A549 (cell line): Measurements from ENCODE around the gene PBX2. TPM values are rescaled to one million over a fixed set of nuclear protein-coding genes. Genes with fewer than 3 reads are reported as not detected.

Source experiments
- ATAC-seq, 2 experiments: fragments of 200-7000 bp in 1 of 2; fragments of >200 bp in 1 of 2; cut with Nextera tagmentation in 1 of 2; cut with Tn5 transposase in 1 of 2; 3 replicates each; pipeline versions ENCODE4 v1.8.0 to v1.9.1; 2018 to 2020; ENCODE audit warnings: mild to moderate bottlenecking in 1 of 2, moderate library complexity in 1 of 2
- CTCF ChIA-PET: fragments of 300-600 bp; sonication (Branson Sonifier 250); formaldehyde crosslinking; extraction: SDS; loops from one replicate; lab custom pipeline; 2021; ENCODE audit warnings: antibody characterized with exemption, inconsistent platforms; lab: Yijun Ruan, JAX
- POLR2A ChIA-PET: fragments of 350-600 bp; formaldehyde crosslinking; extraction: SDS; loops from one replicate; lab custom pipeline; 2021; ENCODE audit warnings: antibody characterized with exemption, inconsistent platforms; lab: Yijun Ruan, JAX
- DNase-seq, 2 experiments: peaks; one replicate each; pipeline versions ENCODE4 v3.0.0 to v3.0.0-alpha.2; 2011 to 2016; ENCODE audit warnings: low read depth in 1 of 2, low spot score in 1 of 2
- FAIRE-seq: peaks from 2 replicates; lab custom pipeline; 2011; peaks lifted over from hg19 to GRCh38; lab: Jason Lieb, UNC
- H3K27ac ChIP-seq, 2 experiments: fragments of >200 bp; sonication (Bioruptor Twin); formaldehyde crosslinking; 3 replicates each; pipeline ENCODE4 v1.5.1; 2016 to 2017
- H3K4me1 ChIP-seq: fragments of >200 bp; sonication (Bioruptor Twin); formaldehyde crosslinking; 3 replicates; pipeline ENCODE4 v1.6.1; 2016
- H3K4me2 ChIP-seq: fragments of >200 bp; sonication (Bioruptor Twin); formaldehyde crosslinking; 3 replicates; pipeline ENCODE4 v1.6.1; 2016
- H3K4me3 ChIP-seq: fragments of >200 bp; sonication (Bioruptor Twin); formaldehyde crosslinking; 3 replicates; pipeline ENCODE4 v1.5.1; 2016
- H3K9me3 ChIP-seq: fragments of >200 bp; sonication (Bioruptor Twin); formaldehyde crosslinking; 3 replicates; pipeline ENCODE4 v1.6.1; 2016
- BHLHE40 ChIP-seq: IDR thresholded peaks from 2 replicates; pipeline ENCODE4 v1.6.1; 2012; ENCODE audit warnings: low read depth, low read length, inconsistent platforms
- CBX2 ChIP-seq: fragments of 200-600 bp; sonication (generic); IDR thresholded peaks from 2 replicates; pipeline ENCODE4 v1.6.1; 2016; ENCODE audit warnings: low read depth, mild to moderate bottlenecking, borderline replicate concordance
- CBX8 ChIP-seq: fragments of 200-600 bp; sonication (generic); IDR thresholded peaks from 2 replicates; pipeline ENCODE4 v1.6.1; 2016
- CHD4 ChIP-seq: fragments of 200-600 bp; sonication (generic); IDR thresholded peaks from 2 replicates; pipeline ENCODE4 v1.6.1; 2016; ENCODE audit warnings: antibody characterized with exemption, mild to moderate bottlenecking, borderline replicate concordance
- FOSB ChIP-seq: fragments of 250-450 bp; sonication (Bioruptor Pico); IDR thresholded peaks from 2 replicates; pipeline ENCODE4 v1.5.0; 2020; ENCODE audit warnings: mild to moderate bottlenecking, moderate library complexity
- HDAC2 ChIP-seq: fragments of 200-600 bp; sonication (generic); IDR thresholded peaks from 2 replicates; pipeline ENCODE4 v1.6.1; 2016
- HOXB5 ChIP-seq: fragments of 250-450 bp; sonication (Bioruptor Pico); IDR thresholded peaks from 2 replicates; pipeline ENCODE4 v1.5.0; 2020; ENCODE audit warnings: mild to moderate bottlenecking, moderate library complexity
- KDM1A ChIP-seq: fragments of 200-600 bp; sonication (generic); IDR thresholded peaks from 2 replicates; pipeline ENCODE4 v1.6.1; 2016; ENCODE audit warnings: low read depth, mild to moderate bottlenecking
- MAFK ChIP-seq: fragments of 450-650 bp; IDR thresholded peaks from 2 replicates; pipeline ENCODE4 v1.6.1; 2014; ENCODE audit not compliant: partially characterized antibody
- MAZ ChIP-seq: fragments of 150-350 bp; IDR thresholded peaks from 2 replicates; pipeline ENCODE4 v1.6.1; 2014; ENCODE audit warnings: antibody characterized with exemption, low read depth, low read length, borderline replicate concordance
- NFE2L2 ChIP-seq: fragments of 150-350 bp; conservative IDR thresholded peaks from 2 replicates; pipeline ENCODE4 v1.6.1; 2014; ENCODE audit warnings: low read length
- NR3C1 ChIP-seq: fragments of >200 bp; sonication (Bioruptor Twin); formaldehyde crosslinking; IDR thresholded peaks from 3 replicates; pipeline ENCODE4 v1.6.1; 2017
- POLR2AphosphoS2 ChIP-seq: conservative IDR thresholded peaks from 2 replicates; pipeline ENCODE4 v1.6.1; 2012; ENCODE audit warnings: low read length, improper control_type of control experiment, inconsistent platforms
- RAD21 ChIP-seq, 2 experiments: fragments of >200 bp in 1 of 2; sonication (Bioruptor Twin) in 1 of 2; formaldehyde crosslinking in 1 of 2; IDR thresholded peaks in 1 of 2; conservative IDR thresholded peaks in 1 of 2; 2 replicates in 1 of 2; 3 replicates in 1 of 2; pipeline ENCODE4 v1.6.1; 2012 to 2018; ENCODE audit warnings: inconsistent platforms in 1 of 2
- RFX5 ChIP-seq: fragments of 450-650 bp; IDR thresholded peaks from 2 replicates; pipeline ENCODE4 v1.7.1; 2014; ENCODE audit warnings: antibody characterized with exemption, mild to moderate bottlenecking, moderate library complexity
- RNF2 ChIP-seq: fragments of 200-600 bp; sonication (generic); IDR thresholded peaks from 2 replicates; pipeline ENCODE4 v1.6.1; 2016; ENCODE audit warnings: low read depth, mild to moderate bottlenecking, antibody characterized with exemption, moderate library complexity, borderline replicate concordance
- SREBF2 ChIP-seq: fragments of 450-650 bp; IDR thresholded peaks from 2 replicates; pipeline ENCODE4 v1.6.1; 2014; ENCODE audit warnings: mild to moderate bottlenecking, moderate library complexity
- TFCP2L1 ChIP-seq: fragments of 250-450 bp; sonication (Bioruptor Pico); IDR thresholded peaks from 2 replicates; pipeline ENCODE4 v1.5.0; 2021; ENCODE audit warnings: mild to moderate bottlenecking
- TP53 ChIP-seq: fragments of 250-450 bp; sonication (Bioruptor Pico); IDR thresholded peaks from 2 replicates; pipeline ENCODE4 v1.5.0; 2021; ENCODE audit warnings: mild to moderate bottlenecking, moderate library complexity
- ZC3H11A ChIP-seq: fragments of 450-650 bp; IDR thresholded peaks from 2 replicates; pipeline ENCODE4 v1.6.1; 2014; ENCODE audit warnings: antibody characterized with exemption, mild to moderate bottlenecking
- ZFP36 ChIP-seq: fragments of 450-650 bp; IDR thresholded peaks from 2 replicates; pipeline ENCODE4 v1.6.1; 2014; ENCODE audit warnings: borderline replicate concordance; ENCODE audit not compliant: partially characterized antibody
- WGBS: methylation state at CpG from one replicate; pipeline ENCODE4 v1.1.6; 2017; ENCODE audit errors: missing lambda C conversion rate; 5-methylcytosine and 5-hydroxymethylcytosine counted together
- polyA plus RNA-seq, 4 experiments: library from polyadenylated mRNA; depleted of rRNA in 3 of 4; stranded (reverse); fragments of >200 nt; fragmentation: RNase III in 1 of 4; extraction: RNeasy Plus Mini Kit Qiagen cat#74134 plus additional on column Dnase treatment in 1 of 4; gene quantifications; 2 replicates in 3 of 4; 3 replicates in 1 of 4; pipeline ENCODE4 v1.2.3, GENCODE V29; 2011 to 2017
- TF ChIP-seq, protein P1 (sequence below): fragments of 200-600 bp; sonication (generic); IDR thresholded peaks from 2 replicates; pipeline ENCODE4 v1.6.1; 2016; ENCODE audit warnings: antibody characterized with exemption, mild to moderate bottlenecking, moderate library complexity
- TF ChIP-seq, protein P2 (sequence below): fragments of >200 bp; sonication (Bioruptor Twin); formaldehyde crosslinking; IDR thresholded peaks from 3 replicates; pipeline ENCODE4 v1.5.1; 2016
- TF ChIP-seq, protein P3 (sequence below): IDR thresholded peaks from 2 replicates; pipeline ENCODE4 v1.6.1; 2012
- TF ChIP-seq, protein P4 (sequence below): IDR thresholded peaks from 2 replicates; pipeline ENCODE4 v1.6.1; 2012; ENCODE audit warnings: low read depth, borderline replicate concordance
- TF ChIP-seq, protein P5 (sequence below): IDR thresholded peaks from 2 replicates; pipeline ENCODE4 v1.6.1; 2012
- TF ChIP-seq, protein P6 (sequence below): fragments of 450-650 bp; IDR thresholded peaks from 2 replicates; pipeline ENCODE4 v1.6.1; 2014; ENCODE audit warnings: antibody characterized with exemption

PBX2 gene
- polyA plus RNA-seq, 2 of the 4 experiments (the other 2 are of a cell fraction) = 27.0 to 30.8 TPM

DNA sequence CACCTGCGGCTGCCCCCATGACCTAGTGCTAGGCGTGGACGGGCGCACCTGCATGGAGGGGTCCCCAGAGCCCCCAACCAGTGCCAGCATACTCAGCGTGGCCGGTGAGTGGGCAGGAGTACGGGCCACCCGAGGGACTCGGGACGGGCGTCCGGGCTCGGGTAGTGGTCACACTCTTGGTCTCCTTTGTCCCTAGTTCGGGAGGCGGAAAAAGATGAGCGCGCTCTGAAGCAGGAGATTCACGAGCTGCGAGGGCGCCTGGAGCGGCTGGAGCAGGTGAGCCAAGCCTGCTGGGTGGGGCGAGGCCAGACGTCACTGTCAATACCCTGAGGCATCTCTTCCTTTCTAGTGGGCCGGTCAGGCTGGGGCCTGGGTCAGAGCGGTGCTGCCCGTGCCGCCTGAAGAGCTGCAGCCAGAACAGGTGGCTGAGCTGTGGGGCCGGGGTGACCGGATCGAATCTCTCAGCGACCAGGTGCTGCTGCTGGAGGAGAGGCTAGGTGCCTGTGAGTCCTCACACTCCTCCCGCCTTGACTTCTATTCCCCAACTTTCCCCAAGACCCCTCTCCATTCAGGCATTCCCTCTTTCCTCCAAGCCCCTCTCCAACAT lies 22.7 kb downstream of the PBX2 start (continued):
- TF ChIP-seq, protein P1, sequence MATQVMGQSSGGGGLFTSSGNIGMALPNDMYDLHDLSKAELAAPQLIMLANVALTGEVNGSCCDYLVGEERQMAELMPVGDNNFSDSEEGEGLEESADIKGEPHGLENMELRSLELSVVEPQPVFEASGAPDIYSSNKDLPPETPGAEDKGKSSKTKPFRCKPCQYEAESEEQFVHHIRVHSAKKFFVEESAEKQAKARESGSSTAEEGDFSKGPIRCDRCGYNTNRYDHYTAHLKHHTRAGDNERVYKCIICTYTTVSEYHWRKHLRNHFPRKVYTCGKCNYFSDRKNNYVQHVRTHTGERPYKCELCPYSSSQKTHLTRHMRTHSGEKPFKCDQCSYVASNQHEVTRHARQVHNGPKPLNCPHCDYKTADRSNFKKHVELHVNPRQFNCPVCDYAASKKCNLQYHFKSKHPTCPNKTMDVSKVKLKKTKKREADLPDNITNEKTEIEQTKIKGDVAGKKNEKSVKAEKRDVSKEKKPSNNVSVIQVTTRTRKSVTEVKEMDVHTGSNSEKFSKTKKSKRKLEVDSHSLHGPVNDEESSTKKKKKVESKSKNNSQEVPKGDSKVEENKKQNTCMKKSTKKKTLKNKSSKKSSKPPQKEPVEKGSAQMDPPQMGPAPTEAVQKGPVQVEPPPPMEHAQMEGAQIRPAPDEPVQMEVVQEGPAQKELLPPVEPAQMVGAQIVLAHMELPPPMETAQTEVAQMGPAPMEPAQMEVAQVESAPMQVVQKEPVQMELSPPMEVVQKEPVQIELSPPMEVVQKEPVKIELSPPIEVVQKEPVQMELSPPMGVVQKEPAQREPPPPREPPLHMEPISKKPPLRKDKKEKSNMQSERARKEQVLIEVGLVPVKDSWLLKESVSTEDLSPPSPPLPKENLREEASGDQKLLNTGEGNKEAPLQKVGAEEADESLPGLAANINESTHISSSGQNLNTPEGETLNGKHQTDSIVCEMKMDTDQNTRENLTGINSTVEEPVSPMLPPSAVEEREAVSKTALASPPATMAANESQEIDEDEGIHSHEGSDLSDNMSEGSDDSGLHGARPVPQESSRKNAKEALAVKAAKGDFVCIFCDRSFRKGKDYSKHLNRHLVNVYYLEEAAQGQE = no peak
- no peak for TF ChIP-seq CBX8
- TF ChIP-seq, all 56 proteins: peak for 0

DNA sequence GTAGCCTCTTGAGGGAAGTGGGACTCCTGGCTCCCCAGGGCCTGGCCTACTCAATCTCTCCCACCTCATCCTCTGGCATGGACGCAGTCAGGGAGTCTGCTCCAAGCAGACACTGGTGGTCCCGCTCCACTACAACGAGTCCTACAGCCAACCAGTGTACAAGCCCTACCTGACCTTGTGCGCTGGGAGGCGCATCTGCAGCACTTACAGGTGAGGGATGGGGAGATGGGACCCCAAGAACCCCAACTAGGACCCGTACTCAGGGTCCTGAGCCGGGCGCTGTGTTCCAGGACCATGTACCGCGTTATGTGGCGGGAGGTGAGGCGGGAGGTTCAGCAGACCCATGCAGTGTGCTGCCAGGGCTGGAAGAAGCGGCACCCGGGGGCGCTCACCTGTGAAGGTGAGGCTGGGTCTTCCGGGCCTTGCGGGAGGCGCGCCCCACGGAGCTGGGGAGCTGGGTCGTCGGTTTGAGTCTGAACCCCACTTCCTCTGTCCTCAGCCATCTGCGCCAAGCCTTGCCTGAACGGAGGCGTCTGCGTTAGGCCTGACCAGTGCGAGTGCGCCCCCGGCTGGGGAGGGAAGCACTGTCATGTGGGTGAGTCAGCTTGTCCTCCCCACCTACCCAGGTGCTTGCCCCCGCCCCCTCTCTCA lies 23.5 kb downstream of the PBX2 start:
- H3K4me1 ChIP-seq = no peaks in the 10 kb centered on the region
- CTCF ChIA-PET = interaction anchor here (0.6 kb wide), 1 partner anchor 78 kb away, joined by 3 read pairs; no protein-coding TSS in a partner anchor
- DNase-seq (no peak), FAIRE-seq (no peak), ATAC-seq (0 out of 6 replicates have a peak, but pooled peaks of 1 of the 2 experiments have one; percentile 32)
- 96% methylated on average over 21 of the region's 30 CpGs for WGBS
- POLR2A ChIA-PET = interaction anchor here (0.9 to 1.3 kb wide), 2 partner anchors 11 to 38 kb away, joined by 3 read pairs; partner anchors contain the start of gene ATF6B
- no peak overlapping the region for H3K4me3 ChIP-seq
- no peaks in the 10 kb centered on the region for H3K9me3 ChIP-seq
- TF ChIP-seq, protein P2, sequence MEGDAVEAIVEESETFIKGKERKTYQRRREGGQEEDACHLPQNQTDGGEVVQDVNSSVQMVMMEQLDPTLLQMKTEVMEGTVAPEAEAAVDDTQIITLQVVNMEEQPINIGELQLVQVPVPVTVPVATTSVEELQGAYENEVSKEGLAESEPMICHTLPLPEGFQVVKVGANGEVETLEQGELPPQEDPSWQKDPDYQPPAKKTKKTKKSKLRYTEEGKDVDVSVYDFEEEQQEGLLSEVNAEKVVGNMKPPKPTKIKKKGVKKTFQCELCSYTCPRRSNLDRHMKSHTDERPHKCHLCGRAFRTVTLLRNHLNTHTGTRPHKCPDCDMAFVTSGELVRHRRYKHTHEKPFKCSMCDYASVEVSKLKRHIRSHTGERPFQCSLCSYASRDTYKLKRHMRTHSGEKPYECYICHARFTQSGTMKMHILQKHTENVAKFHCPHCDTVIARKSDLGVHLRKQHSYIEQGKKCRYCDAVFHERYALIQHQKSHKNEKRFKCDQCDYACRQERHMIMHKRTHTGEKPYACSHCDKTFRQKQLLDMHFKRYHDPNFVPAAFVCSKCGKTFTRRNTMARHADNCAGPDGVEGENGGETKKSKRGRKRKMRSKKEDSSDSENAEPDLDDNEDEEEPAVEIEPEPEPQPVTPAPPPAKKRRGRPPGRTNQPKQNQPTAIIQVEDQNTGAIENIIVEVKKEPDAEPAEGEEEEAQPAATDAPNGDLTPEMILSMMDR = no peak
- no peak for TF ChIP-seq CBX2
- TF ChIP-seq NFE2L2 = no peak
- TF ChIP-seq RFX5 = no peak
- no peak for TF ChIP-seq SREBF2
- TF ChIP-seq NR3C1 = no peak
- no peak for TF ChIP-seq FOSB (CRISPR knock-in tag)
- TF ChIP-seq, protein P3, sequence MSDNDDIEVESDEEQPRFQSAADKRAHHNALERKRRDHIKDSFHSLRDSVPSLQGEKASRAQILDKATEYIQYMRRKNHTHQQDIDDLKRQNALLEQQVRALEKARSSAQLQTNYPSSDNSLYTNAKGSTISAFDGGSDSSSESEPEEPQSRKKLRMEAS = no peak
- no peak for TF ChIP-seq CHD4
- no peak for TF ChIP-seq HOXB5 (CRISPR knock-in tag)
- TF ChIP-seq, protein P4, sequence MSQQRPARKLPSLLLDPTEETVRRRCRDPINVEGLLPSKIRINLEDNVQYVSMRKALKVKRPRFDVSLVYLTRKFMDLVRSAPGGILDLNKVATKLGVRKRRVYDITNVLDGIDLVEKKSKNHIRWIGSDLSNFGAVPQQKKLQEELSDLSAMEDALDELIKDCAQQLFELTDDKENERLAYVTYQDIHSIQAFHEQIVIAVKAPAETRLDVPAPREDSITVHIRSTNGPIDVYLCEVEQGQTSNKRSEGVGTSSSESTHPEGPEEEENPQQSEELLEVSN = no peak
- no peak overlapping the region for H3K27ac ChIP-seq
- no peak overlapping the region for H3K4me2 ChIP-seq

DNA sequence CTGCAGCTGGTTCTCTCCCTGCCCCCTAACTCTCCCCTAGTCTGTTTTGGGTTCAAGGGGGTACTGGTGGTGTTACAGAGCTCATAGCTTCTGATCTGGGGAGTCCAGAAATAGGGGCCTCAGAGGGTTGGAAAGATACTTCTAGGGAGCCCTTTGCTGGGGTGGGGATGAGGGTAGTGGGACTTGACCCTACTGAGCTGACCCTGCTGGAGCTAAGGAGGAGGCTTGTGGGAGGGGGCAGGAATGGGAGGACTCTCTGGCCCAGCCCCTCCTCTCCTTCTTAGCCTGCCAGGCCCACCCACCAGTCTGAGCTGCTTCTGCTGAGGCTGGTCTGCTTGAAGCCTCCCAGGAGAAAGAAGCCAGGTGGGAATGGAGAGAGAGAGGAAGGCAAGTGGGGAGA lies 25.7 kb downstream of the PBX2 start, which contains the start of gene EGFL8:
Gene EGFL8, plus strand, starts transcription at position 301 of the 400 bp plus-strand sequence. CDS start 1,571 bp downstream, outside the sequence.
- Histone ChIP-seq H3K27ac (no peak within 1 kb of the TSS), H3K4me2 (no peak within 1 kb of the TSS), H3K9me3 (no peaks in the 10 kb centered on the region), H3K4me1 (no peaks in the 10 kb centered on the region), H3K4me3 (no peak within 1 kb of the TSS)
- no peak for ATAC-seq
- CTCF ChIA-PET = interaction anchor here (0.9 to 1.3 kb wide), 6 partner anchors 8 to 45 kb away, joined by 3 to 5 read pairs (median 3); no protein-coding TSS in a partner anchor
- no peak for FAIRE-seq
- DNase-seq = no peak
- POLR2A ChIA-PET = no interaction called here
- TF ChIP-seq ZFP36 (no peak), BHLHE40 (no peak), MAZ (no peak), HDAC2 (no peak), FOSB (CRISPR knock-in tag) (no peak), MAFK (no peak), POLR2AphosphoS2 (no peak), ZC3H11A (no peak), KDM1A (no peak), TP53 (CRISPR knock-in tag) (no peak), TFCP2L1 (CRISPR knock-in tag) (no peak), RNF2 (no peak), RAD21 (conservative IDR thresholded peaks at IDR 0.05 in 1 of 2, IDR thresholded peaks at IDR 0.05 in 1 of 2) (no peak)
- TF ChIP-seq, protein P5, sequence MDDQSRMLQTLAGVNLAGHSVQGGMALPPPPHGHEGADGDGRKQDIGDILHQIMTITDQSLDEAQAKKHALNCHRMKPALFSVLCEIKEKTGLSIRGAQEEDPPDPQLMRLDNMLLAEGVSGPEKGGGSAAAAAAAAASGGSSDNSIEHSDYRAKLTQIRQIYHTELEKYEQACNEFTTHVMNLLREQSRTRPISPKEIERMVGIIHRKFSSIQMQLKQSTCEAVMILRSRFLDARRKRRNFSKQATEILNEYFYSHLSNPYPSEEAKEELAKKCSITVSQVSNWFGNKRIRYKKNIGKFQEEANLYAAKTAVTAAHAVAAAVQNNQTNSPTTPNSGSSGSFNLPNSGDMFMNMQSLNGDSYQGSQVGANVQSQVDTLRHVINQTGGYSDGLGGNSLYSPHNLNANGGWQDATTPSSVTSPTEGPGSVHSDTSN = no peak
- TF ChIP-seq, protein P6, sequence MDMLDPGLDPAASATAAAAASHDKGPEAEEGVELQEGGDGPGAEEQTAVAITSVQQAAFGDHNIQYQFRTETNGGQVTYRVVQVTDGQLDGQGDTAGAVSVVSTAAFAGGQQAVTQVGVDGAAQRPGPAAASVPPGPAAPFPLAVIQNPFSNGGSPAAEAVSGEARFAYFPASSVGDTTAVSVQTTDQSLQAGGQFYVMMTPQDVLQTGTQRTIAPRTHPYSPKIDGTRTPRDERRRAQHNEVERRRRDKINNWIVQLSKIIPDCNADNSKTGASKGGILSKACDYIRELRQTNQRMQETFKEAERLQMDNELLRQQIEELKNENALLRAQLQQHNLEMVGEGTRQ = no peak
